Mucosa of gallbladder (tissue), 1 donor: ENCODE results near the gene FAM234A. TPM values are rescaled to one million over a fixed set of nuclear protein-coding genes. Genes with fewer than 3 reads are reported as not detected.

ENCODE experiments used
- DNase-seq: peaks from one replicate; pipeline ENCODE4 v3.0.0-alpha.2; 2020; ENCODE audit warnings: low spot score
- total RNA-seq: library from RNA; stranded (reverse); gene quantifications from one replicate; pipeline ENCODE4 v1.2.1, GENCODE V29; 2021
- donor health status: DM: no; HTN: no; CAD: no.

FAM234A gene
- total RNA-seq, 1 donor from 2014 or later = 138 TPM

- DNase-seq = no peak
Measured at GRCh38 chr16:296806-297510, 62.3 kb downstream of the FAM234A start.

- no peak for DNase-seq
Measured at GRCh38 chr16:297832-298231, 63.2 kb downstream of the FAM234A start.

GRCh38 chr16:301235-301634, 66.6 kb downstream of the FAM234A start:
- no peak for DNase-seq

- DNase-seq = no peak
Measured at GRCh38 chr16:301950-302349, 67.3 kb downstream of the FAM234A start.

GRCh38 chr16:303760-304505, 69.3 kb downstream of the FAM234A start:
- no peak for DNase-seq

- no peak for DNase-seq
Measured at GRCh38 chr16:305916-306626, 71.5 kb downstream of the FAM234A start.

- DNase-seq = no peak
Measured at GRCh38 chr16:306911-307370, 72.3 kb downstream of the FAM234A start.

GRCh38 chr16:307691-308312, 73.2 kb downstream of the FAM234A start:
- DNase-seq = no peak

- DNase-seq = no peak
Measured at GRCh38 chr16:309476-309875, 74.9 kb downstream of the FAM234A start.

GRCh38 chr16:311725-312124, 77.1 kb downstream of the FAM234A start:
- DNase-seq = no peak

GRCh38 chr16:314351-314750, 79.7 kb downstream of the FAM234A start:
- DNase-seq = no peak

GRCh38 chr16:314795-315299, 80.2 kb downstream of the FAM234A start:
- no peak for DNase-seq

Other genes with a start within 250 kb of the FAM234A start
- gene POLR3K, start 181.2 kb upstream of the FAM234A start, total RNA-seq = 12.7 TPM
- gene SNRNP25, start 181.0 kb upstream of the FAM234A start, total RNA-seq = 21.5 TPM
- gene RHBDF1, start 162.2 kb upstream of the FAM234A start, total RNA-seq = 50.6 TPM
- 48.8 TPM for gene MPG, start 156.6 kb upstream of the FAM234A start, total RNA-seq
- 29.5 TPM for gene NPRL3, start 96.1 kb upstream of the FAM234A start, total RNA-seq
- gene HBZ, start 82.2 kb upstream of the FAM234A start, total RNA-seq = 0.95 TPM
- not detected for gene HBM, start 68.8 kb upstream of the FAM234A start, total RNA-seq
- gene HBA2, start 61.9 kb upstream of the FAM234A start, total RNA-seq = 30.0 TPM
- gene HBA1, start 58.1 kb upstream of the FAM234A start, total RNA-seq = 54.8 TPM
- gene HBQ1, start 54.4 kb upstream of the FAM234A start, total RNA-seq = not detected
- 72.1 TPM for gene LUC7L, start 5.4 kb upstream of the FAM234A start, total RNA-seq
- 6.7 TPM for gene RGS11, start 41.1 kb downstream of the FAM234A start, total RNA-seq
- gene ARHGDIG, start 45.8 kb downstream of the FAM234A start, total RNA-seq = 2.6 TPM
- gene PDIA2, start 48.3 kb downstream of the FAM234A start, total RNA-seq = 1.3 TPM
- 29.2 TPM for gene AXIN1, start 117.9 kb downstream of the FAM234A start, total RNA-seq
- 52.9 TPM for gene MRPL28, start 135.7 kb downstream of the FAM234A start, total RNA-seq
- 85.7 TPM for gene PGAP6, start 147.2 kb downstream of the FAM234A start, total RNA-seq
- 105 TPM for gene NME4, start 162.4 kb downstream of the FAM234A start, total RNA-seq
- 36.8 TPM for gene DECR2, start 167.1 kb downstream of the FAM234A start, total RNA-seq
- gene RAB11FIP3, start 190.8 kb downstream of the FAM234A start, total RNA-seq = 58.5 TPM